Cardiac muscle cell (in vitro differentiated cells and primary cell): ENCODE data around the gene SCGB1C1. TPM values are rescaled to one million over a fixed set of nuclear protein-coding genes. Genes with fewer than 3 reads are reported as not detected.

Experiments
- DNase-seq, 2 donors: peaks; one replicate each; pipeline versions ENCODE4 v3.0.0 to v3.0.0-alpha.2; 2010 to 2017; ENCODE audit warnings: low read depth in 1 of 2, low spot score in 1 of 2
- H3K27ac ChIP-seq: fragments of 200-600 bp; sonication (generic); 2 replicates; pipeline ENCODE4 v1.5.1; 2016
- H3K27me3 ChIP-seq: fragments of 200-600 bp; sonication (generic); 2 replicates; pipeline ENCODE4 v1.6.0; 2016; ENCODE audit warnings: control low read depth
- H3K36me3 ChIP-seq: fragments of 200-600 bp; sonication (generic); 2 replicates; pipeline ENCODE4 v1.5.1; 2016; ENCODE audit warnings: control low read depth
- H3K4me1 ChIP-seq: fragments of 200-600 bp; sonication (generic); 2 replicates; pipeline ENCODE4 v1.8.1; 2017; ENCODE audit warnings: low read depth, mild to moderate bottlenecking, mixed run types
- H3K4me3 ChIP-seq: fragments of 200-600 bp; sonication (generic); 2 replicates; pipeline ENCODE4 v1.5.1; 2016; ENCODE audit warnings: mild to moderate bottlenecking
- H3K9me3 ChIP-seq: fragments of 200-600 bp; sonication (generic); 2 replicates; pipeline ENCODE4 v1.5.1; 2017; ENCODE audit warnings: low read depth, mild to moderate bottlenecking, control low read depth
- polyA plus RNA-seq: library from polyadenylated mRNA; unstranded; fragments of >200 nt; fragmentation: Nextera tagmentation; extraction: Ambion mirVana; gene quantifications from 2 replicates; pipeline ENCODE4 v1.2.1, GENCODE V29; 2016
- total RNA-seq: library from RNA; depleted of rRNA; stranded (reverse); fragments of >200 nt; gene quantifications from 2 replicates; pipeline ENCODE4 v1.2.3, GENCODE V29; 2016
- TF ChIP-seq, protein P1 (sequence below): IDR thresholded peaks from 2 replicates; pipeline ENCODE4 v1.5.1; 2012; ENCODE audit warnings: low read depth, mild to moderate bottlenecking, low read length

The SCGB1C1 gene
- total and polyA plus RNA-seq, 2 experiments from 2014 or later, result not detected

DNA sequence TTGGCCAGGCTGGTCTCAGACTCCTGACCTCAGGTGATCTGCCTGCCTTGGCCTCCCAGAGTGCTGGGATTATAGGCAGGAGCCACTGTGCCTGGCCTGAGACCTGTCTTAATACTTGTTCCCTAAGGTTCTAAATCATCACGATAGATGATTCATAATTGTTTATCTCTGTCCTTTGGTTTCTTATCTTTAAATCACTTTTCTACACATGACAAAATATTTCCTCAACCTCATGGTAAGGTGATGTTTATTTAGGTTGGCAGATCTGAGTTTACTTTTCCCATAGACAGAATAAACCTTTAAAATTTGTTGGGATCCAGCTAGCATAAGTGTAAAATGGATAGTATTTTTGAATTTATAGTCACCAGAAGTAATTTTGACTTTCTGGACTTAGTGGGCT, 47.4 kb downstream of the SCGB1C1 start:
- Histone ChIP-seq H3K36me3 (peaks cover 11% of the 10 kb centered on the region), H3K4me3 (no peak overlapping the region), H3K27ac (no peak overlapping the region), H3K9me3 (no peaks in the 10 kb centered on the region), H3K4me1 (peaks cover 7% of the 10 kb centered on the region), H3K27me3 (no peaks in the 10 kb centered on the region)
- TF ChIP-seq, protein P1, sequence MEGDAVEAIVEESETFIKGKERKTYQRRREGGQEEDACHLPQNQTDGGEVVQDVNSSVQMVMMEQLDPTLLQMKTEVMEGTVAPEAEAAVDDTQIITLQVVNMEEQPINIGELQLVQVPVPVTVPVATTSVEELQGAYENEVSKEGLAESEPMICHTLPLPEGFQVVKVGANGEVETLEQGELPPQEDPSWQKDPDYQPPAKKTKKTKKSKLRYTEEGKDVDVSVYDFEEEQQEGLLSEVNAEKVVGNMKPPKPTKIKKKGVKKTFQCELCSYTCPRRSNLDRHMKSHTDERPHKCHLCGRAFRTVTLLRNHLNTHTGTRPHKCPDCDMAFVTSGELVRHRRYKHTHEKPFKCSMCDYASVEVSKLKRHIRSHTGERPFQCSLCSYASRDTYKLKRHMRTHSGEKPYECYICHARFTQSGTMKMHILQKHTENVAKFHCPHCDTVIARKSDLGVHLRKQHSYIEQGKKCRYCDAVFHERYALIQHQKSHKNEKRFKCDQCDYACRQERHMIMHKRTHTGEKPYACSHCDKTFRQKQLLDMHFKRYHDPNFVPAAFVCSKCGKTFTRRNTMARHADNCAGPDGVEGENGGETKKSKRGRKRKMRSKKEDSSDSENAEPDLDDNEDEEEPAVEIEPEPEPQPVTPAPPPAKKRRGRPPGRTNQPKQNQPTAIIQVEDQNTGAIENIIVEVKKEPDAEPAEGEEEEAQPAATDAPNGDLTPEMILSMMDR, result no peak
- no peak for DNase-seq

DNA sequence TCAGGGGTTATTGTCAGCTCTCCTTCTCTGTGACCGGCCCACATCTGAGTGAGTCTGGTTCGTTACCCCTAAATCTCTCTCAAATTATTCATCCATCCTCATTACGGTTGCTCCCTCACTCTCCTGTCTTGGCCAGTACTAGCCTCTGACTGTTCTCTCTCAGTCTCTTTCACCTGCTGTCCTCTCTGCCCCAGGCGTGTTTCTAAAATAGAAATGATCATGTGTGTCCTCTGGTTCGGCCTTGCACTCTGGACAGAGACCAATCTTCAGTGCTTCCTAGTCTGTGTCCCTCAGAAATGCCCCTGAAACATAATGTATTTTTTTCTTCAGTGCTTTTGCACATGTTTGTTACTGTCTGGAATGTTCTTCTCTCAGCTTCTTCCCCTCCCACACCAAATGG, 48.8 kb downstream of the SCGB1C1 start:
- Histone ChIP-seq H3K36me3 (peaks cover 11% of the 10 kb centered on the region), H3K4me3 (no peak overlapping the region), H3K9me3 (no peaks in the 10 kb centered on the region), H3K27ac (no peak overlapping the region), H3K4me1 (peaks cover 7% of the 10 kb centered on the region), H3K27me3 (no peaks in the 10 kb centered on the region)
- DNase-seq, result no peak
- TF ChIP-seq, protein P1, result no peak

Other genes with a start within 250 kb of the SCGB1C1 start
- 26.8 and 30.6 TPM in 2 replicates for gene BET1L, start 14.3 kb downstream of the SCGB1C1 start, total RNA-seq
- gene BET1L, start 14.3 kb downstream of the SCGB1C1 start, polyA plus RNA-seq, result 44.9 and 62.0 TPM in 2 replicates
- 84.3 and 102 TPM in 2 replicates for gene RIC8A, start 14.6 kb downstream of the SCGB1C1 start, total RNA-seq
- 75.6 and 81.5 TPM in 2 replicates for gene RIC8A, start 14.6 kb downstream of the SCGB1C1 start, polyA plus RNA-seq
- 44.9 and 53.6 TPM in 2 replicates for gene SIRT3, start 43.3 kb downstream of the SCGB1C1 start, total RNA-seq
- gene SIRT3, start 43.3 kb downstream of the SCGB1C1 start, polyA plus RNA-seq, result 46.1 and 47.7 TPM in 2 replicates
- gene PSMD13, start 43.9 kb downstream of the SCGB1C1 start, total RNA-seq, result 96.3 and 98.4 TPM in 2 replicates
- gene PSMD13, start 43.9 kb downstream of the SCGB1C1 start, polyA plus RNA-seq, result 167 and 175 TPM in 2 replicates
- gene NLRP6, start 85.3 kb downstream of the SCGB1C1 start, total RNA-seq, result not detected in 2 replicates
- not detected in 2 replicates for gene NLRP6, start 85.3 kb downstream of the SCGB1C1 start, polyA plus RNA-seq
- 29.9 and 88.7 TPM in 2 replicates for gene PGGHG, start 96.0 kb downstream of the SCGB1C1 start, total RNA-seq
- 33.1 and 42.4 TPM in 2 replicates for gene PGGHG, start 96.0 kb downstream of the SCGB1C1 start, polyA plus RNA-seq
- not detected in 2 replicates for gene IFITM5, start 106.4 kb downstream of the SCGB1C1 start, total RNA-seq
- gene IFITM5, start 106.4 kb downstream of the SCGB1C1 start, polyA plus RNA-seq, result 0.41 TPM in 1 of 2 replicates, not detected in the other
- gene IFITM2, start 114.7 kb downstream of the SCGB1C1 start, total RNA-seq, result 71.6 and 84.8 TPM in 2 replicates
- gene IFITM2, start 114.7 kb downstream of the SCGB1C1 start, polyA plus RNA-seq, result 267 and 368 TPM in 2 replicates
- 47.2 and 68.9 TPM in 2 replicates for gene IFITM1, start 121.0 kb downstream of the SCGB1C1 start, total RNA-seq
- 74.3 and 154 TPM in 2 replicates for gene IFITM1, start 121.0 kb downstream of the SCGB1C1 start, polyA plus RNA-seq
- gene IFITM3, start 127.8 kb downstream of the SCGB1C1 start, total RNA-seq, result 108 and 137 TPM in 2 replicates
- 498 and 585 TPM in 2 replicates for gene IFITM3, start 127.8 kb downstream of the SCGB1C1 start, polyA plus RNA-seq
- gene B4GALNT4, start 176.4 kb downstream of the SCGB1C1 start, total RNA-seq, result 77.4 and 94.4 TPM in 2 replicates
- 35.8 and 44.1 TPM in 2 replicates for gene B4GALNT4, start 176.4 kb downstream of the SCGB1C1 start, polyA plus RNA-seq
- gene PKP3, start 201.1 kb downstream of the SCGB1C1 start, total RNA-seq, result 0.09 and 0.70 TPM in 2 replicates
- 0.57 TPM in 1 of 2 replicates, not detected in the other for gene PKP3, start 201.1 kb downstream of the SCGB1C1 start, polyA plus RNA-seq
- 45.6 and 69.5 TPM in 2 replicates for gene SIGIRR, start 221.9 kb downstream of the SCGB1C1 start, total RNA-seq
- 35.7 and 46.8 TPM in 2 replicates for gene SIGIRR, start 221.9 kb downstream of the SCGB1C1 start, polyA plus RNA-seq
- 0.51 TPM in 1 of 2 replicates, not detected in the other for gene ANO9, start 248.9 kb downstream of the SCGB1C1 start, total RNA-seq
- 0.23 and 1.2 TPM in 2 replicates for gene ANO9, start 248.9 kb downstream of the SCGB1C1 start, polyA plus RNA-seq